Measurements from ENCODE around the gene ATP5MC2.

Gene ATP5MC2

DNA sequence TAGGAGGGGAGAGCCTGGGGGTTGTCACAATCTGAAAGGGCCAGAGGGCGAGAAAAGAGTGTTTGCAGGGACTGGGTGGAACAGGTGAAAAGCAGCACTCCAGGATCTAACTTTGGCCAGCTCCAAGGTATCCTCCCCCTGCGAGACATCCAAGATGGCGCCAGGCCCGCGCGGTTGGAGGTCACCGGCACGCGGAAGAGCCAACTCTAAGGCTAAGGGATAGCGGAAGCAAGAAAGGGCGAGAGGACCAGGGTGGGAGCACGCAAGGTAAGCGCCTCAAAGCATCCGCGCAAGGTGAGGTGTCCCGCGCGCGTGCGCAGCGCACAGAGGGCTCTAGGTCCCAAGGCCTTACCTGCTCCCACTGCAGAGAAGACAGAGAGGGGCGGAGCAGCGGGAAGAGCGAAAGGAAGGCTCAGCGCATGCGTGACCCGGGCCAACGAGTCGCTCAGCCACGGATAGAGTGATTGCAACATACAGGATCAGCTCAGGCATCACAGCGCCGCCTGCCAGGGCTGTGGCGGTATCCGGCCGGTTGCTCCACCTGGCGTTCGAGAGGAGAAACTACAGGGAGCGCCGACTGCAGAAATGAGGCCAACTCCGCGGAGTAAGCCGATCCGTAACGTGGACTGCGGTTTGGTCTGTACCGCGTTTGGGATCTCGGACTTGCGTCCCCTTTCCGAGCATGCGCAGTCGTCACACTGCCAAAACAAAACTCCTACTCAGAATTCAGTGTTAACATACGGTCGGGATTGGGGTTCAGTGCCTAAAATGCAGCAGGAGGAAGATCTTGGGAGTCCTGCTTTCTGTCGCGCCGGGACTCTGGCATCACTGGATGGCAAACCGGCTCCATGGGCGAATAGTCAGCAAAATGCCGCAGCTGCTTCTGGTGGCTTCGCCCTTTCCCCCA lies at the start of gene ATP5MC2:
ATP5MC2 (minus strand) TSS at position 383 of the 907 bp plus-strand sequence. CDS start 3,469 bp downstream, outside the sequence.
- no peaks in the 10 kb centered on the region for H3K27me3 ChIP-seq (ENCODE audit: insufficient read depth, low read length)
- peak within 1 kb of the TSS; percentile 56 for H2AFZ ChIP-seq (ENCODE audit: low read length)
- H3K27ac ChIP-seq (ENCODE audit: low read depth, low read length, poor library complexity, severe bottlenecking), result peak within 1 kb of the TSS; percentile 57
- no peaks in the 10 kb centered on the region for H3F3A ChIP-seq (ENCODE audit: insufficient read depth, low read length)
- peak within 1 kb of the TSS; percentile 90 for H3K4me2 ChIP-seq (ENCODE audit: low read length)
- H3K4me3 ChIP-seq (ENCODE audit: low read depth, low read length, poor library complexity, severe bottlenecking), result peak within 1 kb of the TSS; percentile 75
- H3K9ac ChIP-seq (ENCODE audit: low read length), result peak within 1 kb of the TSS; percentile 82
- H3K9me2 ChIP-seq (ENCODE audit: low read depth, low read length), result no peaks in the 10 kb centered on the region
- peaks cover 19% of the 10 kb centered on the region for H3K79me2 ChIP-seq (ENCODE audit: insufficient read depth, low read length)
- H3K4me1 ChIP-seq (ENCODE audit: insufficient read depth, low read length, severe bottlenecking), result peaks cover 27% of the 10 kb centered on the region
- no peaks in the 10 kb centered on the region for H3K9me3 ChIP-seq (ENCODE audit: low read length)
- peaks cover 36% of the 10 kb centered on the region for H3K36me3 ChIP-seq (ENCODE audit: insufficient read depth, low read length)
- H4K20me1 ChIP-seq (ENCODE audit: insufficient read depth, low read length), result no peaks in the 10 kb centered on the region
- TF ChIP-seq EZH2 (IDR thresholded peaks at IDR 0.05; ENCODE audit: borderline replicate concordance, low read length), result no peak
- TF ChIP-seq, protein P1, sequence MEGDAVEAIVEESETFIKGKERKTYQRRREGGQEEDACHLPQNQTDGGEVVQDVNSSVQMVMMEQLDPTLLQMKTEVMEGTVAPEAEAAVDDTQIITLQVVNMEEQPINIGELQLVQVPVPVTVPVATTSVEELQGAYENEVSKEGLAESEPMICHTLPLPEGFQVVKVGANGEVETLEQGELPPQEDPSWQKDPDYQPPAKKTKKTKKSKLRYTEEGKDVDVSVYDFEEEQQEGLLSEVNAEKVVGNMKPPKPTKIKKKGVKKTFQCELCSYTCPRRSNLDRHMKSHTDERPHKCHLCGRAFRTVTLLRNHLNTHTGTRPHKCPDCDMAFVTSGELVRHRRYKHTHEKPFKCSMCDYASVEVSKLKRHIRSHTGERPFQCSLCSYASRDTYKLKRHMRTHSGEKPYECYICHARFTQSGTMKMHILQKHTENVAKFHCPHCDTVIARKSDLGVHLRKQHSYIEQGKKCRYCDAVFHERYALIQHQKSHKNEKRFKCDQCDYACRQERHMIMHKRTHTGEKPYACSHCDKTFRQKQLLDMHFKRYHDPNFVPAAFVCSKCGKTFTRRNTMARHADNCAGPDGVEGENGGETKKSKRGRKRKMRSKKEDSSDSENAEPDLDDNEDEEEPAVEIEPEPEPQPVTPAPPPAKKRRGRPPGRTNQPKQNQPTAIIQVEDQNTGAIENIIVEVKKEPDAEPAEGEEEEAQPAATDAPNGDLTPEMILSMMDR (IDR thresholded peaks at IDR 0.05; ENCODE audit: low read length), result peak; percentile 100

- H3K36me3 ChIP-seq (ENCODE audit: insufficient read depth, low read length), result no peaks in the 10 kb centered on the region
- H3F3A ChIP-seq (ENCODE audit: insufficient read depth, low read length), result no peaks in the 10 kb centered on the region
- H3K9ac ChIP-seq (ENCODE audit: low read length), result no peak overlapping the region
- peaks cover 13% of the 10 kb centered on the region for H3K4me1 ChIP-seq (ENCODE audit: insufficient read depth, low read length, severe bottlenecking)
- no peaks in the 10 kb centered on the region for H3K9me3 ChIP-seq (ENCODE audit: low read length)
- no peak overlapping the region for H3K27ac ChIP-seq (ENCODE audit: low read depth, low read length, poor library complexity, severe bottlenecking)
- H2AFZ ChIP-seq (ENCODE audit: low read length), result no peak overlapping the region
- TF ChIP-seq EZH2 (IDR thresholded peaks at IDR 0.05; ENCODE audit: borderline replicate concordance, low read length), result no peak
- TF ChIP-seq, protein P1 (IDR thresholded peaks at IDR 0.05; ENCODE audit: low read length), result no peak
- no peak overlapping the region for H3K4me3 ChIP-seq (ENCODE audit: low read depth, low read length, poor library complexity, severe bottlenecking)
- H3K27me3 ChIP-seq (ENCODE audit: insufficient read depth, low read length), result no peaks in the 10 kb centered on the region
- H3K4me2 ChIP-seq (ENCODE audit: low read length), result no peak overlapping the region
- no peaks in the 10 kb centered on the region for H3K79me2 ChIP-seq (ENCODE audit: insufficient read depth, low read length)
- H4K20me1 ChIP-seq (ENCODE audit: insufficient read depth, low read length), result no peaks in the 10 kb centered on the region
- no peaks in the 10 kb centered on the region for H3K9me2 ChIP-seq (ENCODE audit: low read depth, low read length)
These were observed 46.7 kb upstream of the ATP5MC2 start for GRCh38 chr12:53722450-53723041.

- H3K4me1 ChIP-seq (ENCODE audit: insufficient read depth, low read length, severe bottlenecking), result peaks cover 1% of the 10 kb centered on the region
- H3K36me3 ChIP-seq (ENCODE audit: insufficient read depth, low read length), result no peaks in the 10 kb centered on the region
- H3K9me2 ChIP-seq (ENCODE audit: low read depth, low read length), result no peaks in the 10 kb centered on the region
- no peak overlapping the region for H3K9ac ChIP-seq (ENCODE audit: low read length)
- no peak overlapping the region for H2AFZ ChIP-seq (ENCODE audit: low read length)
- no peaks in the 10 kb centered on the region for H4K20me1 ChIP-seq (ENCODE audit: insufficient read depth, low read length)
- H3K27ac ChIP-seq (ENCODE audit: low read depth, low read length, poor library complexity, severe bottlenecking), result no peak overlapping the region
- no peaks in the 10 kb centered on the region for H3F3A ChIP-seq (ENCODE audit: insufficient read depth, low read length)
- TF ChIP-seq EZH2 (IDR thresholded peaks at IDR 0.05; ENCODE audit: borderline replicate concordance, low read length), result no peak
- TF ChIP-seq, protein P1 (IDR thresholded peaks at IDR 0.05; ENCODE audit: low read length), result no peak
- H3K4me2 ChIP-seq (ENCODE audit: low read length), result no peak overlapping the region
- no peaks in the 10 kb centered on the region for H3K9me3 ChIP-seq (ENCODE audit: low read length)
- no peak overlapping the region for H3K4me3 ChIP-seq (ENCODE audit: low read depth, low read length, poor library complexity, severe bottlenecking)
- H3K79me2 ChIP-seq (ENCODE audit: insufficient read depth, low read length), result no peaks in the 10 kb centered on the region
- H3K27me3 ChIP-seq (ENCODE audit: insufficient read depth, low read length), result no peaks in the 10 kb centered on the region
These were observed 45.1 kb upstream of the ATP5MC2 start for GRCh38 chr12:53720946-53721345.
